Sigmoid colon (tissue), 7 donors: ENCODE data around the gene PAM16. TPM values are rescaled to one million over a fixed set of nuclear protein-coding genes. Genes with fewer than 3 reads are reported as not detected.
A peak's percentile ranks its signal among the peaks of the same experiment; 100 is the strongest.

ENCODE experiments used
- DNase-seq: peaks from one replicate; pipeline ENCODE4 v3.0.0-alpha.2; 2019
- H3K27ac ChIP-seq, 4 donors: fragments of 200-600 bp; sonication (generic); one replicate each; pipeline ENCODE4 v1.5.1; 2016 to 2019; ENCODE audit warnings: mild to moderate bottlenecking in 1 of 4
- H3K27me3 ChIP-seq, 3 donors: fragments of 200-600 bp; sonication (generic); one replicate each; pipeline ENCODE4 v1.5.1; 2019; ENCODE audit warnings: mild to moderate bottlenecking in 1 of 3
- H3K36me3 ChIP-seq, 4 donors: fragments of 200-600 bp; sonication (generic); one replicate each; pipeline ENCODE4 v1.5.1; 2016 to 2019
- H3K4me1 ChIP-seq, 4 donors: fragments of 200-600 bp; sonication (generic); one replicate each; pipeline ENCODE4 v1.5.1; 2017 to 2019
- H3K4me3 ChIP-seq, 4 donors: fragments of 200-600 bp; sonication (generic); one replicate each; pipeline ENCODE4 v1.5.1; 2017 to 2019; ENCODE audit warnings: mild to moderate bottlenecking in 2 of 4, moderate library complexity in 1 of 4
- H3K9me3 ChIP-seq, 4 donors: fragments of 200-600 bp in 3 of 4; sonication (generic) in 3 of 4; one replicate each; pipeline versions ENCODE4 v1.5.1 to v1.6.1; 2013 to 2019
- EP300 ChIP-seq, 4 donors: sonication (generic); formaldehyde crosslinking; IDR thresholded peaks; one replicate each; pipeline ENCODE4 v1.6.1; 2017; ENCODE audit warnings: antibody characterized with exemption in 4 of 4
- POLR2A ChIP-seq, 2 donors: fragments of 450-650 bp; IDR thresholded peaks; one replicate each; pipeline ENCODE4 v1.6.1; 2016; ENCODE audit warnings: antibody characterized with exemption in 2 of 2, mild to moderate bottlenecking in 2 of 2, moderate library complexity in 2 of 2
- POLR2AphosphoS5 ChIP-seq, 4 donors: sonication (generic); formaldehyde crosslinking; IDR thresholded peaks; one replicate each; pipeline ENCODE4 v1.6.1; 2017; ENCODE audit warnings: antibody characterized with exemption in 4 of 4
- WGBS, 2 donors: extraction: QIAGEN DNeasy Blood & Tissue Kit; methylation state at CpG; one replicate each; pipeline ENCODE4 v1.1.7; 2013; 5-methylcytosine and 5-hydroxymethylcytosine counted together
- intact Hi-C: fragments of 100-400 bp; cut with DNase I; formaldehyde crosslinking; loops from one replicate; pipeline ENCODE4 v1.15.1; 2023
- polyA plus RNA-seq, 3 donors: library from polyadenylated mRNA; stranded (reverse); fragments of 200-250 nt; gene quantifications; one replicate each; pipeline ENCODE4 v1.2.3, GENCODE V29; 2013
- total RNA-seq, 4 donors: library from RNA; depleted of rRNA; stranded (reverse); fragments of >200 nt; gene quantifications; one replicate each; pipeline ENCODE4 v1.1.0, GENCODE V29; 2016
- TF ChIP-seq, protein P1 (sequence below), 4 experiments: fragments of 450-650 bp in 3 of 4; fragments of 200-600 bp in 1 of 4; IDR thresholded peaks; one replicate each; pipeline ENCODE4 v1.5.1; 2016 to 2019; ENCODE audit warnings: antibody characterized with exemption in 4 of 4, mild to moderate bottlenecking in 3 of 4, moderate library complexity in 2 of 4
- donor health status: healthy with polysubstance abuse.
- donor health status: Bipolar disorder and iron deficiency.
- donor health status: healthy.

PAM16 gene
- total and polyA plus RNA-seq, 7 donors, result 36.0 to 57.0 (median 49.0) TPM

- no peak overlapping the region for H3K4me3 ChIP-seq
- intact Hi-C loops, result no loop called here
- H3K36me3 ChIP-seq, result peaks cover 0 to 19% (median 5%) of the 10 kb centered on the region in 4 donors
- no peaks in the 10 kb centered on the region for H3K9me3 ChIP-seq
- 88 to 90% methylated on average over 18 of the region's 18 CpGs for WGBS, 2 donors
- no peak for DNase-seq
- TF ChIP-seq, protein P1, sequence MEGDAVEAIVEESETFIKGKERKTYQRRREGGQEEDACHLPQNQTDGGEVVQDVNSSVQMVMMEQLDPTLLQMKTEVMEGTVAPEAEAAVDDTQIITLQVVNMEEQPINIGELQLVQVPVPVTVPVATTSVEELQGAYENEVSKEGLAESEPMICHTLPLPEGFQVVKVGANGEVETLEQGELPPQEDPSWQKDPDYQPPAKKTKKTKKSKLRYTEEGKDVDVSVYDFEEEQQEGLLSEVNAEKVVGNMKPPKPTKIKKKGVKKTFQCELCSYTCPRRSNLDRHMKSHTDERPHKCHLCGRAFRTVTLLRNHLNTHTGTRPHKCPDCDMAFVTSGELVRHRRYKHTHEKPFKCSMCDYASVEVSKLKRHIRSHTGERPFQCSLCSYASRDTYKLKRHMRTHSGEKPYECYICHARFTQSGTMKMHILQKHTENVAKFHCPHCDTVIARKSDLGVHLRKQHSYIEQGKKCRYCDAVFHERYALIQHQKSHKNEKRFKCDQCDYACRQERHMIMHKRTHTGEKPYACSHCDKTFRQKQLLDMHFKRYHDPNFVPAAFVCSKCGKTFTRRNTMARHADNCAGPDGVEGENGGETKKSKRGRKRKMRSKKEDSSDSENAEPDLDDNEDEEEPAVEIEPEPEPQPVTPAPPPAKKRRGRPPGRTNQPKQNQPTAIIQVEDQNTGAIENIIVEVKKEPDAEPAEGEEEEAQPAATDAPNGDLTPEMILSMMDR (IDR thresholded peaks at IDR 0.05), result no peak
- TF ChIP-seq EP300 (IDR thresholded peaks at IDR 0.05) (no peak), POLR2A (IDR thresholded peaks at IDR 0.05) (no peak), POLR2AphosphoS5 (IDR thresholded peaks at IDR 0.05) (no peak)
- H3K27me3 ChIP-seq, result no peaks in the 10 kb centered on the region
- H3K27ac ChIP-seq, result no peak overlapping the region
- H3K4me1 ChIP-seq, result peaks cover 0 to 38% (median 21%) of the 10 kb centered on the region in 4 donors
Measured at GRCh38 chr16:4390266-4391260, 39.4 kb upstream of the PAM16 start.

DNA sequence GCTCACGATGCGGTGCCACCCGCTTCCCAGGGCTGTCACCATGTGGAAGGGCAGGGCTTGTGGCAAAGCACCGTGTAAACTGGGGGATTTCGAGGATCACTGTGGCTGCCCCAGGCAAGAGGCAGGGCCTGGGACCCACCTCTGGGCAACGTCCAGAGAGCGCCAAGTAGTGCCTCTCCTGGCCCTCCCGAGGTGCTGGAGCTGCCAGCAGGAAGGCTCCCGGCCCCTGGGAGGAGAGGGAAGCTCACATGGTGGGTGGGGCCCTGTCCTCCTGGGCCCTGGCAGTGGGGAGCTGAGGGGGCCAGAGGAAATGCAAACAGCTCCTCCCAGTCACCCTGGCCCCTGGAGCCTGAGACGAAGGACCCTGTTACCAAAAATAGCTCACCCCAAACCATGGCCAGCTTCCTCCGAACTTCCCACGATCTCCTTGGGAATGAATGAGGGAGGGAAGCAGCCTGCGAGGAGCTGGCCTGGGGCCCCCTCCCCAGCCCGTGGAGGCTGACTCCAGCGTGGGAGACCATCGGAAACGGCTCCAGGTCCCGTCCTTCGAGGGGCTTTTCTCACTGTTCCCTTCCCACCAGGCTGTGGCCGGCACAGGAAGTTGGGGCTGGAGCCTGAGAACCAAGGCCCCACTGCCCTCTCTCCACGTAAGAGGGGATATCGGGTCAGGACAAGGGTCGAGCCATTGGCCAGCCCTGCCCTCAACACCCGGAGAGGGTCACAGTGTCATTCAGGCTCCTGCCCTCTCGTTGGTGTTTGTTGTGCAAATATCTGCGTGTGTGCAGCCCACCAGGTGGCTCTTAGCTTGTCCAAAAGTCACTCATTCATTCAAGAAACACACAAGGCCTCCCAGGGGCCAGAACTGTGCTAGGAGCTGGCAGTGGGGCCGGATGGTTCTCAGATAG, 38.2 kb upstream of the PAM16 start:
- Histone ChIP-seq H3K27me3 (no peaks in the 10 kb centered on the region), H3K9me3 (no peaks in the 10 kb centered on the region), H3K4me3 (no peak overlapping the region), H3K4me1 (peaks cover 0 to 38% (median 19%) of the 10 kb centered on the region in 4 donors), H3K27ac (peak overlapping the region; percentile 1 to 43 (median 28)), H3K36me3 (peaks cover 0 to 22% (median 5%) of the 10 kb centered on the region in 4 donors)
- 84 to 88% methylated on average over 27 of the region's 27 CpGs for WGBS, 2 donors
- DNase-seq, result no peak
- intact Hi-C loops, result no loop called here
- TF ChIP-seq, protein P1 (IDR thresholded peaks at IDR 0.05), result no peak
- TF ChIP-seq EP300 (IDR thresholded peaks at IDR 0.05) (no peak), POLR2AphosphoS5 (IDR thresholded peaks at IDR 0.05) (no peak), POLR2A (IDR thresholded peaks at IDR 0.05) (no peak)

DNA sequence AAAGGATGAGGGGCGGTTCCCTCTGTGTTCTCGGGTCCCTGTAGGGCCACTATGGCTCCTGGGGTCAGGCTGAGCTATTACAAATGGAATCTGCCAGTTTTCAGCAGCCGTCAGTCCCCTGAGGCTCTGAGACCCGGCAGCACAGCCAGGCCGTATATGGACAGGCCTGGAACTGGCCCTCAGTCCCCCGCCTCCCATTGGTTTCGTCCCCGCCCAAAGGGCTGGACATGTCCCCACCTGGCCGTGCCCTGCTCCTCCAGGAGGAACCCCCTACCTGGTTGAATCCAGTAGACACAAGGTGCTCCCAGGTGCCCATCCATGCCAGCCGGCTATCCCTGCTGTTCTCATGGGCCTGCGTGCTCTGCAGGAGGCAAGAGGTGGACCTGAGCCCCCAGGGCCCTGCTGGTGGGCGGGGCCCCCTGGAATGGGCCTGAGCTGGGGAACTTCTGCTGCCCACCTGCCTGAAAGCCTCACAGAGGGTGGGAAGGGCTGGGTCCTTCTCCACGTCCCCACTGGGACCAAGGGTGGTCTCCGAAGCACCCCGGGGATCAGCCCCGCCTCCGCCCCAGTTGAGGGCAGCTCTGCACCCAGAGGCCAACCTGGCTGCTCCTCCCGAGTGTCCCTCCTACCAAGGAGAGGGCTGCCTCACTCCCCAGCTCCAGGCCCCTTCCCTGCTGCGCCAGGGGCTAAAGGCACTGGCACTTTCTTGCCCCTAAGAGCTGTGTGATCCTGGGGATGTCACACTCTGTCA, 37.3 kb upstream of the PAM16 start:
- Histone ChIP-seq H3K36me3 (peaks cover 0 to 23% (median 6%) of the 10 kb centered on the region in 4 donors), H3K9me3 (no peaks in the 10 kb centered on the region), H3K27me3 (no peaks in the 10 kb centered on the region), H3K4me1 (peaks cover 0 to 35% (median 17%) of the 10 kb centered on the region in 4 donors), H3K4me3 (no peak overlapping the region), H3K27ac (peak overlapping the region; percentile 30 to 43 (median 32))
- TF ChIP-seq POLR2AphosphoS5 (IDR thresholded peaks at IDR 0.05) (no peak), POLR2A (IDR thresholded peaks at IDR 0.05) (no peak)
- intact Hi-C loops, result no loop called here
- WGBS, 2 donors, result 89 to 91% methylated on average over 19 of the region's 19 CpGs
- no peak for DNase-seq

DNA sequence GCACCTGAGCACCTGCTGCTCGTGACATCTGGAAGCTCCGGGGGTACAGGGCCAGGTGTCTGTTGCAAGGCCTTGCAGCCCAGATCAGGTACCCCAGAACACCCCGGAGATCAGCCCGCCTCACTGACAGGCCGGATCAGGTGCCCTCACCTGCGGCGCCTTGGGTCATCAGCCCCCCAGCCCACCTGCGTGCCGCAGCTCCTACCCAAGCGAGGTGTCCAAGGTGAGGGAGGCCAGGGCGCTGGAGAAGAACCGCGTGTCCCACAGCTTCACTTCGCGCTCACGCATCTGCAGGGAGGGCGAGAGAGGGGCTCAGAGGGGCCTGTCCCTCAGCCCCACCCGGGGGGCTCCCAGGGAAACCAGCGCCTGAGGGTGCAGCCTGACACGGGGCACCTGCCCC, 36.7 kb upstream of the PAM16 start:
- H3K4me1 ChIP-seq, result peaks cover 0 to 29% (median 11%) of the 10 kb centered on the region in 4 donors
- H3K36me3 ChIP-seq, result peaks cover 2 to 27% (median 10%) of the 10 kb centered on the region in 4 donors
- whole genome bisulfite sequencing, 2 donors, result 96% methylated on average over 20 of the region's 20 CpGs

More for the DNA sequence above, 36.7 kb upstream of the PAM16 start:
- no peak for DNase-seq
- H3K9me3 ChIP-seq, result no peaks in the 10 kb centered on the region
- H3K4me3 ChIP-seq, result no peak overlapping the region
- TF ChIP-seq EP300 (IDR thresholded peaks at IDR 0.05), result no peak
- TF ChIP-seq POLR2A (IDR thresholded peaks at IDR 0.05), result no peak
- no peak for TF ChIP-seq POLR2AphosphoS5 (IDR thresholded peaks at IDR 0.05)
- TF ChIP-seq, protein P1 (IDR thresholded peaks at IDR 0.05), result no peak
- intact Hi-C loops, result no loop called here
- H3K27me3 ChIP-seq, result no peaks in the 10 kb centered on the region
- peak overlapping the region in 2 of 4 donors; percentile 31 to 32 for H3K27ac ChIP-seq
